NCI-H2227 (cell line): Measurements from ENCODE around the gene XCL2.

Source experiments
- DNase-seq: peaks from one replicate; lab custom pipeline; 2025; ENCODE audit not compliant: unreplicated experiment; lab: John Stamatoyannopoulos, UW

XCL2 gene

GRCh38 chr1:168518201-168518689, 25.6 kb downstream of the XCL2 start:
- DNase-seq, result no peak

- DNase-seq, result no peak
These were observed 29.3 kb downstream of the XCL2 start for GRCh38 chr1:168514455-168514854.

- no peak for DNase-seq
These were observed 30.0 kb downstream of the XCL2 start for GRCh38 chr1:168513656-168514404.

- DNase-seq, result no peak
These were observed 30.8 kb downstream of the XCL2 start for GRCh38 chr1:168512864-168513595.

- DNase-seq, result no peak
These were observed 33.7 kb downstream of the XCL2 start for GRCh38 chr1:168509875-168510791.

- DNase-seq, result no peak
These were observed 34.6 kb downstream of the XCL2 start for GRCh38 chr1:168509210-168509609.

GRCh38 chr1:168507828-168508227, 36.0 kb downstream of the XCL2 start:
- DNase-seq, result no peak

GRCh38 chr1:168507231-168507630, 36.6 kb downstream of the XCL2 start:
- no peak for DNase-seq

GRCh38 chr1:168506204-168506819, 37.5 kb downstream of the XCL2 start:
- DNase-seq, result no peak

- DNase-seq, result no peak
These were observed 38.8 kb downstream of the XCL2 start for GRCh38 chr1:168505006-168505405.

GRCh38 chr1:168504064-168504837, 39.5 kb downstream of the XCL2 start:
- DNase-seq, result no peak

- DNase-seq, result no peak
These were observed 44.1 kb downstream of the XCL2 start for GRCh38 chr1:168499688-168500049.

- DNase-seq, result no peak
These were observed 44.7 kb downstream of the XCL2 start for GRCh38 chr1:168498956-168499687.

GRCh38 chr1:168498159-168498631, 45.6 kb downstream of the XCL2 start:
- peak; percentile 37 for DNase-seq

GRCh38 chr1:168497376-168497950, 46.3 kb downstream of the XCL2 start:
- no peak for DNase-seq

- no peak for DNase-seq
These were observed 52.2 kb downstream of the XCL2 start for GRCh38 chr1:168491527-168492164.
